ENCODE measurements around the gene CEACAM18.

DNA sequence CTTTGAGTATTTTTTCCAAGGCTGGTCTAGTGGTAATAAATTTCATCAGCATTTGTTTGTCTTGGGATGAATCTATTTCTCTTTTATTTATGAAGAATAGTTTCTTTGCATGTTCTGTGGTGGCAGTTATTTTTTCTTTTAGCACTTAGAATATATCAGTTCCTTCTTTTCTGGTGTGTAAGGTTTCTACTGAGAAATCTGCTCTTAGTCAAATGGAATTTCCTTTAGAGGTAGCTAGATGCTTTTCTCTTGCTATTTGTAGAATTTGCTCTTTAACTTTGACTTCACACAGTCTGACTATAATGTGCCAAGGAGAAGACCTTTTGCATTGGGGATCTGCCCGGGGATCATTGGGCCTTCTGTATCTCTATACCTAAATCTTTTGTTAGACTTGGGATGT is 57.2 kb downstream of the CEACAM18 start:
- TF ChIP-seq, protein P1, sequence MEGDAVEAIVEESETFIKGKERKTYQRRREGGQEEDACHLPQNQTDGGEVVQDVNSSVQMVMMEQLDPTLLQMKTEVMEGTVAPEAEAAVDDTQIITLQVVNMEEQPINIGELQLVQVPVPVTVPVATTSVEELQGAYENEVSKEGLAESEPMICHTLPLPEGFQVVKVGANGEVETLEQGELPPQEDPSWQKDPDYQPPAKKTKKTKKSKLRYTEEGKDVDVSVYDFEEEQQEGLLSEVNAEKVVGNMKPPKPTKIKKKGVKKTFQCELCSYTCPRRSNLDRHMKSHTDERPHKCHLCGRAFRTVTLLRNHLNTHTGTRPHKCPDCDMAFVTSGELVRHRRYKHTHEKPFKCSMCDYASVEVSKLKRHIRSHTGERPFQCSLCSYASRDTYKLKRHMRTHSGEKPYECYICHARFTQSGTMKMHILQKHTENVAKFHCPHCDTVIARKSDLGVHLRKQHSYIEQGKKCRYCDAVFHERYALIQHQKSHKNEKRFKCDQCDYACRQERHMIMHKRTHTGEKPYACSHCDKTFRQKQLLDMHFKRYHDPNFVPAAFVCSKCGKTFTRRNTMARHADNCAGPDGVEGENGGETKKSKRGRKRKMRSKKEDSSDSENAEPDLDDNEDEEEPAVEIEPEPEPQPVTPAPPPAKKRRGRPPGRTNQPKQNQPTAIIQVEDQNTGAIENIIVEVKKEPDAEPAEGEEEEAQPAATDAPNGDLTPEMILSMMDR (IDR thresholded peaks at IDR 0.05) = no peak
- no peak for TF ChIP-seq POLR2A (IDR thresholded peaks at IDR 0.05)
